Keratinocyte (primary cell): ENCODE data around the gene EPHB3.

Source experiments
- EZH2 ChIP-seq: IDR thresholded peaks from one replicate; pipeline ENCODE4 v1.6.1; 2012; ENCODE audit warnings: inconsistent platforms, mild to moderate bottlenecking, low read length, moderate library complexity
- TF ChIP-seq, protein P1 (sequence below), 3 experiments: IDR thresholded peaks in 1 of 3; conservative IDR thresholded peaks in 1 of 3; optimal IDR thresholded peaks in 1 of 3; 2 replicates in 2 of 3; 3 replicates in 1 of 3; pipeline versions ENCODE3 to v1.5.1; 2011; ENCODE audit warnings: low read length in 3 of 3, mild to moderate bottlenecking in 3 of 3, moderate library complexity in 2 of 3, control low read depth in 1 of 3, inconsistent platforms in 1 of 3; ENCODE audit not compliant: insufficient read depth in 2 of 3; ENCODE audit errors: extremely low read depth in 1 of 3

DNA sequence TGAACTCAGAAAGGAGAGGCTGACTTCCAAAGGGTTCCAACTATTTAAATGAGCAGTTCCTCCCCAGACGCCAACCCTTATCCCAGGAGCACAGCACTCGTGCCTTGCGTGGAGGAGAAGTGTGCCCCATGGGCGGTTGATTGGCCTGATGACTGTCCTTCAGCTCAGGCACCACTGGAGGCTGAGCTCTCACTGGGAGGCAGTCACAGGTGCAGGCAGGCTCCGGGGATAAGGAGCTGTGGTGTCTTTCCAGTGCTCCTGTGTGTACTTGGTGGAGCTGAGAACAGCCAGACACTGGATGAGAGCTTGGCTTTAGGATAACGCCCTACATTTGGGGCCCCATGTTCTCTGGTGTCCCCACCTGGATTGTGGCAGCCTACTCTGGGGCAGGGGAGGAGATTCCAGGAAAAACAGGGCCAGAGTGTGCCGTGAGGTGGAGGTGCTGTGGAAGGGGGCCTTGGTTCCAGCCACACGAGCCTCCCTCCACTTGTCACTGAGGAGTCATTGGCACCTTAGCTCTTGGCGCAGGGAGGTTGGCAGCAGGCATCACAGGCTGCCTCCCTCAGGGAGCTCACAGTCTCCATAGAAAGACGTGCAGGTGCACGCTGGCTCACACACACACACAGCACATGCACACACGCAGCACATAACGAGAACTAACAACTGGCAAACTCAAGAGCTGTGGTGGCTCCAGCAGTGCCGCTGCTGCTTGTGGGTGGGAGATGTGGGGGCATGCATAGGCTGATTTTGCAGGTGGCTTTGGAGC, 22.7 kb upstream of the EPHB3 start:
- TF ChIP-seq, protein P1, sequence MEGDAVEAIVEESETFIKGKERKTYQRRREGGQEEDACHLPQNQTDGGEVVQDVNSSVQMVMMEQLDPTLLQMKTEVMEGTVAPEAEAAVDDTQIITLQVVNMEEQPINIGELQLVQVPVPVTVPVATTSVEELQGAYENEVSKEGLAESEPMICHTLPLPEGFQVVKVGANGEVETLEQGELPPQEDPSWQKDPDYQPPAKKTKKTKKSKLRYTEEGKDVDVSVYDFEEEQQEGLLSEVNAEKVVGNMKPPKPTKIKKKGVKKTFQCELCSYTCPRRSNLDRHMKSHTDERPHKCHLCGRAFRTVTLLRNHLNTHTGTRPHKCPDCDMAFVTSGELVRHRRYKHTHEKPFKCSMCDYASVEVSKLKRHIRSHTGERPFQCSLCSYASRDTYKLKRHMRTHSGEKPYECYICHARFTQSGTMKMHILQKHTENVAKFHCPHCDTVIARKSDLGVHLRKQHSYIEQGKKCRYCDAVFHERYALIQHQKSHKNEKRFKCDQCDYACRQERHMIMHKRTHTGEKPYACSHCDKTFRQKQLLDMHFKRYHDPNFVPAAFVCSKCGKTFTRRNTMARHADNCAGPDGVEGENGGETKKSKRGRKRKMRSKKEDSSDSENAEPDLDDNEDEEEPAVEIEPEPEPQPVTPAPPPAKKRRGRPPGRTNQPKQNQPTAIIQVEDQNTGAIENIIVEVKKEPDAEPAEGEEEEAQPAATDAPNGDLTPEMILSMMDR (optimal IDR thresholded peaks at IDR 0.05 in 1 of 3, IDR thresholded peaks at IDR 0.05 in 1 of 3, conservative IDR thresholded peaks at IDR 0.05 in 1 of 3; ENCODE audit: extremely low read depth in 1 of 3, insufficient read depth in 2 of 3, low read length in 3 of 3), result no peak
- no peak for TF ChIP-seq EZH2
